HG03520 (cell line): ENCODE data around the gene GTPBP6.
"Not testable (repeated sequence)": the region's sequence is repeated elsewhere in the genome, so short reads cannot be mapped to it uniquely, and the experiment has no call there.

Source experiments
- ATAC-seq: cut with Tn5 transposase; IDR thresholded peaks from one replicate; pipeline ENCODE4 v1.9.1; 2021; ENCODE audit warnings: mild to moderate bottlenecking, moderate library complexity; ENCODE audit not compliant: unreplicated experiment

The GTPBP6 gene

GRCh38 chrX:352181-352580 lies 33.6 kb upstream of the GTPBP6 start:
- no peak for ATAC-seq

- no peak for ATAC-seq
Observed at GRCh38 chrX:351736-352135, 33.1 kb upstream of the GTPBP6 start.

- ATAC-seq, result not testable (repeated sequence)
Observed at GRCh38 chrX:351324-351641, 32.7 kb upstream of the GTPBP6 start.

- ATAC-seq, result no peak
Observed at GRCh38 chrX:350534-351323, 32.1 kb upstream of the GTPBP6 start.

- ATAC-seq, result no peak
Observed at GRCh38 chrX:350148-350533, 31.5 kb upstream of the GTPBP6 start.

GRCh38 chrX:349702-350101 lies 31.1 kb upstream of the GTPBP6 start:
- no peak for ATAC-seq

- no peak for ATAC-seq
Observed at GRCh38 chrX:349196-349595, 30.6 kb upstream of the GTPBP6 start.

- no peak for ATAC-seq
Observed at GRCh38 chrX:348461-349117, 30.0 kb upstream of the GTPBP6 start.

- no peak for ATAC-seq
Observed at GRCh38 chrX:347351-348117, 28.9 kb upstream of the GTPBP6 start.

GRCh38 chrX:346034-346813 lies 27.6 kb upstream of the GTPBP6 start:
- ATAC-seq, result no peak

GRCh38 chrX:345020-345925 lies 26.7 kb upstream of the GTPBP6 start:
- ATAC-seq, result no peak

GRCh38 chrX:344371-344901 lies 25.8 kb upstream of the GTPBP6 start:
- no peak for ATAC-seq

- ATAC-seq, result no peak
Observed at GRCh38 chrX:341541-342101, 23.0 kb upstream of the GTPBP6 start.

- no peak for ATAC-seq
Observed at GRCh38 chrX:340641-341423, 22.2 kb upstream of the GTPBP6 start.

GRCh38 chrX:340121-340520 lies 21.5 kb upstream of the GTPBP6 start:
- no peak for ATAC-seq

- no peak for ATAC-seq
Observed at GRCh38 chrX:338836-339400, 20.3 kb upstream of the GTPBP6 start.

GRCh38 chrX:338281-338835 lies 19.8 kb upstream of the GTPBP6 start:
- no peak for ATAC-seq

- no peak for ATAC-seq
Observed at GRCh38 chrX:337331-337831, 18.8 kb upstream of the GTPBP6 start.
